Gastrocnemius medialis (tissue), 4 donors: ENCODE measurements around the gene LCA5.

Source experiments
- CTCF ChIP-seq, 5 experiments: fragments of 450-650 bp in 3 of 5; fragments of 200-600 bp in 2 of 5; sonication (generic) in 2 of 5; IDR thresholded peaks in 4 of 5; conservative IDR thresholded peaks in 1 of 5; 1 replicate in 4 of 5; 2 replicates in 1 of 5; pipeline ENCODE4 v1.5.1; 2016 to 2019; ENCODE audit warnings: antibody characterized with exemption in 5 of 5, mild to moderate bottlenecking in 3 of 5, moderate library complexity in 3 of 5
- POLR2A ChIP-seq, 2 donors: fragments of 450-650 bp; IDR thresholded peaks; one replicate each; pipeline ENCODE4 v1.6.1; 2017; ENCODE audit warnings: antibody characterized with exemption in 2 of 2, mild to moderate bottlenecking in 2 of 2, moderate library complexity in 2 of 2

GRCh38 chr6:79544939-79545450 lies 7.8 kb upstream of the LCA5 start:
- TF ChIP-seq CTCF (IDR thresholded peaks at IDR 0.05 in 4 of 5, conservative IDR thresholded peaks at IDR 0.05 in 1 of 5) (peak in 4 of 5 experiments; percentile 26 to 60 (median 53)), POLR2A (IDR thresholded peaks at IDR 0.05) (no peak)
